Activated CD4-positive, alpha-beta T cell treated with anti-CD3 and anti-CD28 coated beads, Interleukin-2, amount 50 U/mL, for 48 hours (primary cell): ENCODE results near the gene RAPGEF2.
"Not testable (repeated sequence)": the region's sequence is repeated elsewhere in the genome, so short reads cannot be mapped to it uniquely, and the experiment has no call there.

ENCODE experiments used
- DNase-seq, 2 experiments: peaks; one replicate each; pipeline ENCODE4 v3.0.0-alpha.2; 2020

The RAPGEF2 gene

DNA sequence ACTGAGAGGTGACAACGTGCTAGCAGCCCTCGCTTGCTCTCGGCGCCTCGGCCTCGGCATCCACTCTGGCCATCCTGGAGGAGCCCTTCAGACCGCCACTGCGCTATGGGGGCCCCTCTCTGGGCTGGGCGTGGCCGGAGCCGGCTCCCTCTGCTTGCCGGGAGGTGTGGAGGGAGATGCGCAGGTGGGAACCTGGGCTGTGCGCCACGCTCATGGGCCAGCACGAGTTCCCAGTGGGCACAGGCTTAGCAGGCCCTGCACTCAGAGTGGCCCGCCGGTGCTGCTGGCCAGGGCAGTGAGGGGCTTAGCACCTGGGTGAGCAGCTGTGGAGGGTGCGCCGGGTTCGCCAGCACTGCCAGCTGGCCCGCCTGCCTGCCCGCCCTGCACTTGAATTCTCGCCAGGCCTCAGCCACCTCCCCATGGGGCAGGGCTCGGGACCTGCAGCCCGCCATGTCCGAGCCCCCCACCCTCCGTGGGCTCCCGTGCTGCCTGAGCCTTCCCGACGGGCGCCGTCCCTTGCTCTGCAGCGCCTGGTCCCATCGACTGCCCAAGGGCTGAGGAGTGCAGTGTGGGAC is 148.0 kb downstream of the RAPGEF2 start:
- DNase-seq, result no peak

DNA sequence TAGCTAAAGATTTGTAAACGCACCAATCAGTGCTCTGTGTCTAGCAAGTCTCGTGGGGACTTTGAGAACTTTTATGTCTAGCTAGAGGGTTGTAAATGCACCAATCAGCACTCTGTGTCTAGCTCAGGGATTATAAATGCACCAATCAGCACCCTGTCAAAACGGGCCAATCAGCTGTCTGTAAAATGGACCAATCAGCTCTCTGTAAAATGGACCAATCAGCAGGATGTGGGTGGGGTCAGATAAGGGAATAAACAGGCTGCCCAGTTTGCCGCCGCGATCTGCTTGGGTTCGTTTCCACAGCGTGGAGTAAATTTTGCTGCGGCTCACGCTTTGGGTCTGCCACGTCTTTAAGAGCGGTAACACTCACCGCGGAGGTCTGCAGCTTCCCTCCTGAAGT is 148.7 kb downstream of the RAPGEF2 start:
- DNase-seq, result not testable (repeated sequence)

DNA sequence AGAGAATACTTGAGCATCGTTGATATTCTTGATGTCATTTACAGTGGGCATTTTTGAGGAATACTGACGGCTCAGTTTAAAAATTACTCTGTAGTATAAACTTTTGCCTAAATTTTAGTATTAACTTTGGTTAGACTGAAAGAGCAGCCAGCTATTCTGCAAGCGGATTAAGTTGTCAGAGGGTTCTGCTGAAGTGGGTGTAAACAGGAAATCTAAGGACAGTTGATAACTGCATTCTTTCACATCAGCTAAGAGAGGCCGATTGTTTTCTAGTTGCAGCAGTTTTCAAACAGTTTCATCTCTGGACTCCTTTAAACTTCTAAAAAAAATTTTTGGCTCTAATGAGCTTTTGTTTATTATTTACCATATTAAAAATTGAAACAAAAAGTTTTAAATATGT is 149.6 kb downstream of the RAPGEF2 start:
- no peak for DNase-seq

DNA sequence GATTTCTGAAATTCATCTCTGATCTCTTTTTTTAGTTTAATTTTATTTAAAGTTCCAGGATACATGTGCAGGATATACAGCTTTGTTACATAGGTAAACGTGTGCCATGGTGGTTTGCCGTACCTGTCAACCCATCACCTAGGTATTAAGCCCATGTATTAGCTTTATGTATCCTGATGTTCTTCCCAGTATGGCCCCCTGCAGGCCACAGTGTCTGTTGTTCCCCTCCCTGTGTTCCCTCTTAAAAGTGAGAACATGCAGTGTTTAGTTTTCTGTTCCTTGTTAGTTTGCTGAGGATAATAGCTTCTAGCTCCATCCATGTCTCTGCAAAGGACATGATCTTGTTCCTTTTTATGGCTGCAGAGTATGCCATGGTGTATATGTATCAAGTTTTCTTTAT is 153.2 kb downstream of the RAPGEF2 start:
- DNase-seq, result no peak

DNA sequence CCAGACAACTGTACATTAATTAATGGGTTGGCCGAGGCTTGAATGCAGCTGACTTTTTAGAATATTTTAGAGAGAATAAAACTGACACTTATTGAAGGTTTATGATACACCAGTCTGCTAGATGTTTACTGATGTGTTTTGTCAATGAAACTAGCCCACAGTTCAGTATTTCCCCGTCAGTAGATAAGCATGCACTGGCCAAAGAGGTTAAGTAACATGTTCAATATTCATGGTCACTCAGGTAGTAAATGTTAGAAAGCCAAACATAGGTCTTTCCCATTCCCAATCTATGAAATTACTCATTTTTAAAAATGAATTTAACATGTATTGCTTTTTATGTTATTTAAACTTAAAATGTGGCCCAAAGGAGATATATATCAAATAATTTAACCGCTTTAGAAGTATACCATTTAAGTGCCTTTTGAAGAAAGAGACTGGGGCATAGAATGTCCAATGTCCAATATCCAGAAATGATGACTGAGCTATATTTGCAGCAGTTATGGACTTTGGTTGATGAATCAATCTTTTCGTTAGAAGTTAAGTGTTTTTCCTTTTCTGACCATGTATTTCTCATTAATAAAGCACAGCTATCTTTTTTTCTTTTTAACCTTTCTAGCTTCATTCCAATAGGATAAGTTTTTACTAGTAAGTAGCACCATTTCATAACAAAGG is 156.1 kb downstream of the RAPGEF2 start:
- DNase-seq, result no peak

DNA sequence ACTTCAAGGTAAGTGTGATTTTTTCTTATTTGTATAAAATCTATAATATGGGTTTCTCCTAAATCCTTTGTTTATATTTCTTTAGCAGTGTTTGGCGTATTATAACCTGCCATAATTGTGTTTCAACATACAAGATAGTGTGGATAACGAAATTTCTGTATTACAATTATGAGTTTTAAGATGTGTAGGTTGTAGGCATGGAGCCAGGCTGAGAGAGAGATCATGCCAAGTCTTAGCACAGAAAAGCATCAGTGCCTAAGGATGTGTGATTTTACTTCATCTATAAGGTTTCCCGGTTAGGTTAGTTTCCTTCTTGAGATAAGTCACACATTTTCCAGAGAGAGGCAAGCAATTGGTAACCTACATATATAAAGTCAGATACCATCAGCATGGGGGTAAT is 161.2 kb downstream of the RAPGEF2 start:
- no peak for DNase-seq

DNA sequence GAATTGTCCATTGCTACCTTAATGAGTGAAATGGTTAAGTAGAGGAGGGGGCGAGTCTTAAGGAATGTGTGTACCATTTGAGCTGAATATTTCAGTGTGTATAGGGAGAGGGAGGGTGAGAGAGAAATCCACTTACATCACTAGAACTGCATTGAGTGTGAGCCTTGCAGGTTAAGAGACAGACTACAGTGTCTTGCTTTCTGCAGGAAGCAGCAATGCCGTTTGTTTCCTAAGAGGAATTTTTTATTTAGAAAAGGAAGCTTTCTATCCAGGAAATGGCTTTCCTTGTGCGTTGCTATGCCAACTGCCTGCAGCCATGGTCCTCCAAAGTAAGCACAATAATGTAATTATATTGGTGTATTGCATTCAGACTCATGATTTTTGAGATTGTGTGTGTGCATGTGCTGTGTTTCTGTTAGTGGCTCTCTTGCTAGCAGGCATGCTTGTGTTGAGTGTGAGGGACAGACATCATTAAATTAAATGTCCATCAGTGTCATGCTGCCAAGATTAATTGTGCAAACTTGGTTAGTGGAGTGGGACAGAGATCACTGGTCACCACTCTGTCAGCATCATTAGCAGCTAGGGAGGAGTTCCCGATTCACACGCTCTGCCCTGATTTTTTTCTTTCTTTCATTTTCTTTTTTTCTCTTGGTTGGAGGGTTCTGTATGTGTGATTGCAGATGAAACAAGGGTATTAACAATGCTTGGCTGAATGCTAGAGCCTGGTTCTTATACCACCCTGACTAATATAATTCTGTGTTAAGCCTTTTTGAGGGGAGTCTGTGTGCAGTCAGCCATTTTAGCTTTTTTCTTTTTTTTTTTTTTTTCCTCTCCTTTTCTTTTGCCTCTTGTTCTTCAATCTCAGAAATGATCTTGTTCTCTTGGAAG is 164.3 kb downstream of the RAPGEF2 start:
- DNase-seq, result no peak

DNA sequence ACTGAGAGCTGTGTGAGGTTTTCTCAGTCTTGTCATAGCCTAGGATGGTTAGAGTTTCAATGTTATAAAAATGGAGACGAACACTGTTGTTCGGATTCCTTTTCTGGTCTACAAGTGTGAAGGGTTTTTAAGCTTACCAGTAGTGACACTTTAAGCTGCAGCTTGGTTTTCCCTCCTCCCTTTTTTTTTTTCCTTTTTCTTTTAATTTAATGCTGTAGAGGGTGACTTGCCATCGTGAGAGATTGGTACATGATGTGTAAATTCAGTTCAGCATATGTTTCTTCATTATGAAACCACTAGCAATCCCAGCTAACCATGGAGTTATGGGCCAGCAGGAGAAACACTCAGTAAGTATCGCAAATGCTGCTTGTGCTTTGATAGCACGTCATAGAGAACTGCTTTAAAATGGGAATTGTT is 165.0 kb downstream of the RAPGEF2 start:
- DNase-seq, result no peak

DNA sequence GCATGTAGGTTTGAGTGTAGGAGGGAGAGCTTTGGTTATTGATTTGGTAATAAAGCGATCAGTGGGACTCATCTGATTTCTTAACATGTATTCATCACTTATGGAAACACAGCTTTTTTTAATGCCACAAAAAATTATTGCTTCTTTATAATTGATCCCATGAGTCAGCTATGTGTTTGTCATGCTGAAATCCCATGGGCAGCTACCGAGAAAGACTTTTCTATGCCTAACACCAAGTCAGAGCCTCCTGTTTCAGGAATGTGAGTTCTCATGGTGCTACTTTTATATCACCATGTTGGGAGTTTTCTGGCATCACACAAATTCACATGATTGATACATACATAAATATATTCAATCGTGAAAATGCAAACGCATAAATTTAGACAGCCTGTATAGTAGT is 165.7 kb downstream of the RAPGEF2 start:
- DNase-seq, result no peak

DNA sequence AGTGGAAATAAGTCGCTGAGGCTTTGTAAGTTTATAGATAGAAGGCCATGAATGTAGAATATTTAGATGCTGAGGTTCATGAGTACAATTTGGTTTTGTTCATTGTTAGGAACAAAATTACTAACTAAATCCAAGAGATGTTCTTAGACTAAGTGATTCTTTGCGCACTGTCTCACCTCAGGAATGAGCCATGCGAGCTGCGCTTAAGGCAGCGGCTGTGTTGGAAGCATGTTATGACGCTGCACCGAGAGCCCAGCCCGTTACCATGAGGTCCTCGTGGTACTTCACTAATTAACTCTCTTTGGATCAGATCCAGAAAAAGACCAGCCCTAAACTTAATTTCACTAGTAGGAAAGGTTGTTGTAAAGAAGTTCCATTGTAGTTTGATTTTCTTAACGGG is 166.2 kb downstream of the RAPGEF2 start:
- no peak for DNase-seq

DNA sequence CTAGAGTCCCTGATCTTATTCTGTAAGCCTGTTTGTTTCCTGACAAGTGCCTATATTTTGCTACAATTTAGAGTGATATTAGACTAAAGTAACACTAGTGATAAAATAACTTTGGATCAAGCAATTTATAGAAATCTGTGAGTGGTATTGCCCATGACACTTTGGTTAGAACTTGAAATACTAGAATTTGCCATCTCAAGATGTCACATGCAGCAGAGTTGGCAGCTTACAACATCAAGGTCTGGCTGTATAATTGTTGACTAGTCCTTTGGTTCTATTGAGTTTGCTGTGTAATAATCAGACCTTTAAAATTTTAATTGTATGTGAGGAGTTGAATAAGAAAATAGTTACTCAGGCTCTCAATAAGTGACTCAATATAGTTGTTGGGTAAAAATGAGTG is 167.1 kb downstream of the RAPGEF2 start:
- no peak for DNase-seq

DNA sequence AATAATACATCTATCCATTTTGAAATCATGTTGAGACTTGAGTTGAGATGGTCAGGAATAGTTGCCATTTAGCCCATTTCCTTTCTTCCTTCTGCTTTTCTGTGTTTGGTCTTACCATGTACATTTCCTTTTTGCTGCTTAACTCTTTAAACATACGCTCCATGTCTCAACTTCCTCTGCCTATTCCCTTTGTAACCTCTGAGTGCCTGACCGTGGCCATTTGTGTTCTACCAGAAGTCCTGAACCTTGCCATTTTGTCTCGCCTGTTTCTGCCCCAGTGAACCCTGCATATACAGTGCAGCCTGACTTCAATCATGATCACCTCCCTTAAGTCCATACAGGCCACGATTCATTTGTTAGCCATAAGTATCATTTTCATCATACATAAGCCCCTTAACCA is 169.0 kb downstream of the RAPGEF2 start:
- DNase-seq, result no peak

DNA sequence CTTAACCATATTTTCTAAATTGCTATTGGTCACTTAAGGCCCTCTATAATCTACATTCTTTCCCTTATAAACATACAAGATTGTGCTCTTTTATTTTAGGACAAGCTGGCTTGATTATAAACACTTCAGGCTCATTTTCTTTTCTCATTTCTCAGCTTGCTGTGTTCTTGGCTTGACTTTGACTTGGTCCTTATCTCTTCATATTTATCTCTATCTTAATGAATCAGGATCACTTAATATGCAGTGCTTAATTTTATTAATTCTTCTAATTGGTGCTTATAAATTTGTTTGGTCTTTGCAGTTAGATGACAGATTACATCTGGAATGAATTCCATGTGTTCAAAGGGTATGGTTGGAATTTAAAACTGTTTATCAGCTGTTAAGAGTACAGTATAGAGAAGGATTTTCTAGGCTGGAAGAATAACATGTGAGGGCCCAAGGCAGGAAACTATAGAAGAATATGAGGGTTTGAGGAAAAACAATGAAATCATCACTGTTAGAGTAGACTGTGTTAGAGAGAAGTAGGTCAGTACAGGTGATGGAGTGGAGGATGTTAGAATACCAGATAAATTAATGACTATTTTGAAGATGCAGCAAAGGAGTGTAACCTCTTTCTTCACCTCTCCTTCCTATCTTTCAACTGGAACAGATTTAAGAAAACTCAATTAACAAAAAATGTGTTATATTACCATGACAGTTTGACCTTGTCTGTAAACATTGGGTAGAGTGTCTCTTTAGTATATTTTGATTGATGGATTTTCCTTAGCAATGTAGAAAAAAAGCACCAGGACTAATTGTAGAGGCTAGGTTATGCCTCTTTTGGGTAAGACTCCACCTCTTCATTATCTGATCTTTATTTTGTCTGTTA is 169.6 kb downstream of the RAPGEF2 start:
- DNase-seq, result no peak

DNA sequence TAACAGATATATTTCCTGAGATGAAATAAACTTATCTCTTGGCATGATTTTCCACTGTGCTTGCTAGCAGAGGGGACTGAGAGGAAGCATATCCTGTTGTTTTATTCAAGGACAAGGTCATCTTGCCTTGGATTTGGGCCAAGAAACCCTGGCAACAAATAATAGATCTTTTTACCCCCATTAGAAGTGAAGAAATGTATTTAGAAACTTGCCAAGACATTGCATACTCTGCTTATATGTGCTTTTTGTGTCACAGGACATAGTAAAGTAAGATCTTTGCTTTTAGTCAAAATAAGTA is 170.2 kb downstream of the RAPGEF2 start:
- no peak for DNase-seq

DNA sequence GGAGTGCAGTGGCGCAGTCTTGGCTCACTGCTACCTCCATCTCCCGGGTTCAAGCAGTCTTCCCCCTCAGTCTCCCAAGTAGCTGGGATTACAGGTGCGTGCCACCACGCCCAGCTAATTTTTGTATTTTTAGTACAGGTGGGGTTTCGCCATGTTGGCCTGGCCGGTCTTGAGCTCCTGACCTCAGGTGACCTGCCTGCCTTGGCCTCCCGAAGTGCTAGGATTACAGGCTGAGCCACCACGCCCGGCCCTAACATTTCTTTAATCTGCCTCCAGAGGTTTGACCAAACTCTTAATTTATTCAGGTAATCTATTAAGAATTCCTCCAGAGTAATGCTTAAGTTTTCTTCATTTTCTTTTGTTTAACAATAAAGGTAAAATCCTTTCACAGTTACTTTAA is 171.0 kb downstream of the RAPGEF2 start:
- no peak for DNase-seq

DNA sequence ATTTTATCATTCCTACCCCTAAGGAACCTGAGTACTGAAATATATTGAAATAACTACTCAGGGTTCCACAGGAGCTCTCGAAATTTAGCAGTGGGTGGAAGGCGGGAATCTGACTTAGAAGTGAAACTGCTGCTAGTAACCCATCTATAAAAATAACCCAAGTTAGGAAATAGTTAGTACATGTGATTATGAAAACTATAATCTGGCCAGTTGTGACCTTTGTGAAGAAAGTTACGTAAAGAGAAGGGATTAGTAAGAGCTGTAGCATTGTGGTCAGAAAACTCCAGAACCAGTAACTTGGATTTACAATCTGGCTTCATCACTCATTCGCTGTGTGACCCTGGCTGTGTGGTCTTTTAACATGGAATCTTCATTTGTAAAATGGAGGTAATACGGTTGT is 175.5 kb downstream of the RAPGEF2 start:
- no peak for DNase-seq

DNA sequence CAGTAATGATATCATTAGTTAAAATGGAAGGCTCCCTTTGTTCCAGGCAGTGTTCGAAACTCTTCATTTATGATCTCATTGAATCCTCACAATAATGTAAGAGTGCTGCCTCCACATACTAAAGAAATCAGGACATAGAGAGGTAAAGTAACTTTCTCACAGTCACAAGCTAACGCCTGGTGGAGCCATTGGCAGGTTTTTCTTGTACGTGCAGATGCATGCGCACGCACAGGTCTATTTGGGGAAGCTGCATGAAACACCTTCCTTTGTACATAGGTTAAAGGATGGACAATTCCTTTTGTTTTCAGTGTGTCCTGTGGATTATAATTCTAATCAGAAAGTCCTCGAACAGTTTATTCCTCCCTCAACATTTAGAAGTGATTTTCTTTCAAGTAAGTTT is 176.2 kb downstream of the RAPGEF2 start:
- DNase-seq, result no peak

DNA sequence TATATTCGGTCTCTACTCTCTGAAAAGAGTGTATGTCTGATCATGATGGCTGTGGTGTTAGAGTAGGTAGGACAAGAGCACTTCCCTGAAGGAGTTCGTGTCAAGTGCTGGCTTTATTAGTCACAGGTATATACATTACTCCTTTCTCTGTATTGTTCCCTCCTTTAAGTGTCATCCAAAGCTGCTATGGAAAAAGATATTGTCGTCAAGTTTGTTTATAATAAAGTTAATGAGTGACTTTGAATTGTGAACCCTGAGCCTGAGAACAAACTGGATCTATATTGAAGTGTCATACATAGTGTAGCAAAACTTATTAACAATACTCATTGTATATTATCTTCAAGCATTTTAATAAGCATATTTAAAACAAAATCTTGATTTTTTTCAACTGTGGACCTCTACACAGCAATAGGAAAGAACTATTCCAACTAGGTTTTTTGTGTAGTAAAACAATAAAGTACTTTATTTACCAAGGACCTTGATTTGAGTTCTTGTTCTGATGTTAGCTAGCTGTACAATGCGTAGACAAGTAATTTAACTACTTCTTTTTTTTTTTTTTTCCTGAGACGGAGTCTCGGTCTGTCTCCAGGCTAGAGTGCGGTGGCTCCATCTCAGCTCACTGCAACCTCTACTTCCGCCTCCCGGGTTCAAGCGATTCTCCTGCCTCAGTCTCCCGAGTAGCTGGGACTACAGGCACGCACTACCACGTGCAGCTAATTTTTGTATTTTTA is 177.7 kb downstream of the RAPGEF2 start:
- no peak for DNase-seq

DNA sequence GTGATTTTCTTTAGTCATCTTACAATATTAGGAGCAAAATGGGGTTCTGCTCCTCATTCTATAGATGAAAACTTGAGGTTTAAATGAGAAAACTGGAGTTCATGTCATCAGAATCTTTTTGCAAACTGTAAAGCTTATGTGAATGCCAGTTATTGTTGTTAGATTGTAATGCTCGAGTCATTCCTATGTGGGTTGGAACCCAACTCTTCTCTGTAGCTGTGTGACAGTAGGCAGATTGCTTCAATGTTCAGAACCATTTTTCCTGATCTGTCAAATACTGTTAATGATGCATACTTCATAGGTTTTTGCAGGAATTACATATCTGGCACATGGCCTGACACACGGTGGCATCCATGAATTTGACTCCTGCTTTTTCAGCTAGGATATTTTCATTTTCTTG is 178.9 kb downstream of the RAPGEF2 start:
- DNase-seq, result no peak

DNA sequence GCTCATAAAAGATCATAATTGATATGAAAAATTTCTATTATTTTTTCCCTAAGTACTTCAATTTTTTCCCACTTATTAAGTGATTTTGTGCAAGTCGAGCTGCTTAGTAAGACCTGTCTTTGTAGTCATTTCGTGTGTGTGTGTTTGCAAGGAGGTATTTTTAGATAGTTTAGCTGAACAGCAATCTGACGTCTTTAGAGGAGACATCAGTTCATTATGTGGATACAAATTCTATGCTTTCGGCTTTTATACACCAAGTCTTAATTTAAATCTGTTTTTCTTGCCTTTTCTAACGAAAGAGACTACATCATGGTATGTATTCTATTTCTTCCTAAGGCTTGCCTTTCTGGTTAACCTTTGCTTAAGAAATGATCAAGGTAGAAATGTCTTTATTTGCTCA is 179.4 kb downstream of the RAPGEF2 start:
- DNase-seq, result no peak

DNA sequence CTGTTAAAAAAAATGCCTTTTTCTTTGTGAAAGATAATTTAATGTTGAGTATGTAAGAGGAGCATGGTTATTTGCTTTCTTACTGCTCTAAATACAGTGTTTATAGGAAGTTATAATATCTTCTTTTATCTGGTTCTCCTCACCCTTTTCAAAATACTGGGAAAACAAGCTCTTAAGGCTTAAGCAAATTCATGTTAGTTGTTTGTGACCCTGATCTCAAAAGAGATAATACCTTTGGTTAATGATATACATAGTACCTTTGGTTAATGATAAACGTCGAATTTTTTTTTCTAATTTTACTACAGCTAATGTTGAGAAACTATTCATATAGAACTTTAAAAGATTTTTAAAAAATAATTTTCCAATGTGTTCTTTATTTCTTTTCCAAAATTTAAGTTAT is 180.1 kb downstream of the RAPGEF2 start:
- no peak for DNase-seq

DNA sequence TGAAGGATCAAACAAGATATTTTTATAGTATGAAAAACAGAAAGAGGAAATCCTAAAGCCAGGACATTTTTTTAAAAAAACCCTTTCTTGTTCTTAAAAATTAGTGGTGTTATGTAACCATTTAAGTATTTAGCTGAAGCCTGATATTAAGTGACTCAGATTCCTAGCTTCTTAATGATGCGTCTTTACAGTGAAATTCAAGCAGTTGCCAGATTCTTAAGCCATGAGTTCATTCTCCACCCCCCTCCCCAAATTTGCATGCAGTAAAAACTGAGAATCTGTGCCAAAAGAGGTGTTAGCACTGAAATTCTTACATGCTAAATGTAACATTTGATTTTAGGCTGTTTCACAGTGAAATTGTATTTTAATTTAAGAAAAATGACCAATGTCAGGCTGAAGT is 180.8 kb downstream of the RAPGEF2 start:
- DNase-seq, result no peak

DNA sequence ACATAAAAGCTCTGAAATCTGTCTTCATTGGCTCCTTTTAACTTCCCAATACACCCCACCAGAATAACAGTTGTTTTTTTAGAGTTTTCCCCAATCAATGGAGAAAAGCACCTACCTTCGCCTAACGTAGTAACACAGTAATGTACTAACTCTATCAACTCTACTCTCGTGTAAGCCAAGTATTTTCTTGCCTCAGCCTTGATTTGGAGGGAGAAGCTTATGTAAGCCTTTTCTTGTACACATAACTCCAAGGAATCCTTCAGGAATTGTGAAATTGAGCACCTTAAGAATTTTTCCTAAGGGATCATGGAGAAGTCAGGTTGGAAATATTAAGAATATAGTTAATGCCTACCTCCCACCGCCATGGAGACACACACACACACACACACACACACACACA is 181.2 kb downstream of the RAPGEF2 start:
- DNase-seq, result no peak
